ENCODE data around the gene DBNDD1.

- no peak for TF ChIP-seq POLR2AphosphoS5 (IDR thresholded peaks at IDR 0.05)
- TF ChIP-seq POLR2A (IDR thresholded peaks at IDR 0.05) = no peak
- TF ChIP-seq CTCF (IDR thresholded peaks at IDR 0.05) = no peak
- TF ChIP-seq EP300 (IDR thresholded peaks at IDR 0.05) = no peak
Observed at GRCh38 chr16:89986600-89986999, 32.7 kb downstream of the DBNDD1 start.
